Fibroblast of skin of abdomen (primary cell): ENCODE results near the gene C1orf87.
"Not testable (repeated sequence)": the region's sequence is repeated elsewhere in the genome, so short reads cannot be mapped to it uniquely, and the experiment has no call there.

Experiments used
- DNase-seq: peaks from one replicate; pipeline ENCODE4 v3.0.0-alpha.2; 2013

C1orf87 gene

GRCh38 chr1:59994302-59995198, 79.0 kb downstream of the C1orf87 start:
- peak; percentile 100 for DNase-seq

- no peak for DNase-seq
Observed at GRCh38 chr1:59992040-59992820, 81.3 kb downstream of the C1orf87 start.

- no peak for DNase-seq
Observed at GRCh38 chr1:59990470-59990869, 83.1 kb downstream of the C1orf87 start.

GRCh38 chr1:59986516-59987310, 86.9 kb downstream of the C1orf87 start:
- DNase-seq = no peak

GRCh38 chr1:59985911-59986515, 87.6 kb downstream of the C1orf87 start:
- no peak for DNase-seq

- no peak for DNase-seq
Observed at GRCh38 chr1:59979666-59980065, 93.9 kb downstream of the C1orf87 start.

- DNase-seq = no peak
Observed at GRCh38 chr1:59978511-59978910, 95.1 kb downstream of the C1orf87 start.

- peak; percentile 49 for DNase-seq
Observed at GRCh38 chr1:59978026-59978425, 95.5 kb downstream of the C1orf87 start.

GRCh38 chr1:59977075-59977410, 96.5 kb downstream of the C1orf87 start:
- no peak for DNase-seq

- DNase-seq = peak; percentile 44
Observed at GRCh38 chr1:59976194-59977074, 97.1 kb downstream of the C1orf87 start.

- no peak for DNase-seq
Observed at GRCh38 chr1:59973719-59974118, 99.9 kb downstream of the C1orf87 start.

- peak; percentile 65 for DNase-seq
Observed at GRCh38 chr1:59972216-59972927, 101.2 kb downstream of the C1orf87 start.

- DNase-seq = peak; percentile 62
Observed at GRCh38 chr1:59971464-59971911, 102.1 kb downstream of the C1orf87 start.

- not testable (repeated sequence) for DNase-seq
Observed at GRCh38 chr1:59969542-59970175, 103.9 kb downstream of the C1orf87 start.

GRCh38 chr1:59968746-59969145, 104.8 kb downstream of the C1orf87 start:
- DNase-seq = not testable (repeated sequence)

- DNase-seq = no peak
Observed at GRCh38 chr1:59967780-59968179, 105.8 kb downstream of the C1orf87 start.

- DNase-seq = peak; percentile 57
Observed at GRCh38 chr1:59967141-59967697, 106.4 kb downstream of the C1orf87 start.

GRCh38 chr1:59952065-59952464, 121.5 kb downstream of the C1orf87 start:
- peak; percentile 25 for DNase-seq

GRCh38 chr1:59949648-59950047, 123.9 kb downstream of the C1orf87 start:
- DNase-seq = no peak

- no peak for DNase-seq
Observed at GRCh38 chr1:59948990-59949389, 124.6 kb downstream of the C1orf87 start.
